AG04449 (cell line): ENCODE results near the gene PIK3R1.

Source experiments
- CTCF ChIA-PET: fragments of 350-600 bp; formaldehyde crosslinking; extraction: SDS; loops from one replicate; lab custom pipeline; 2021; ENCODE audit warnings: antibody characterized with exemption; lab: Yijun Ruan, JAX
- POLR2A ChIA-PET: fragments of 400-600, 350-600 bp; formaldehyde crosslinking; extraction: SDS; loops from one replicate; lab custom pipeline; 2020; ENCODE audit warnings: antibody characterized with exemption, inconsistent platforms; lab: Yijun Ruan, JAX
- DNase-seq: peaks from one replicate; pipeline ENCODE4 v3.0.0-alpha.2; 2010; ENCODE audit warnings: low read depth, low spot score
- H3K4me3 ChIP-seq: 2 replicates; pipeline ENCODE4 v1.5.1; 2011; ENCODE audit warnings: low read depth, mild to moderate bottlenecking, control low read depth, low read length
- CTCF ChIP-seq: IDR thresholded peaks from one replicate; pipeline ENCODE4 v1.5.1; 2011; ENCODE audit warnings: mild to moderate bottlenecking, moderate library complexity, low read length, control low read depth, inconsistent platforms; ENCODE audit not compliant: insufficient read depth; ENCODE audit errors: missing control alignments

Gene PIK3R1

GRCh38 chr5:68273717-68274409, 58.3 kb downstream of the PIK3R1 start:
- TF ChIP-seq CTCF = no peak
- POLR2A ChIA-PET = interaction anchor here (0.6 kb wide), 1 partner anchor 12 kb away, joined by 3 read pairs; no protein-coding TSS in a partner anchor

GRCh38 chr5:68274847-68275651, 59.5 kb downstream of the PIK3R1 start:
- ChIA-PET POLR2A (no interaction called here), CTCF (interaction anchor here (1.5 kb wide), 1 partner anchor 768 kb away, joined by 3 read pairs; no protein-coding TSS in a partner anchor)
- no peak for DNase-seq
- no peak for TF ChIP-seq CTCF
- no peak overlapping the region for H3K4me3 ChIP-seq

More at GRCh38 chr5:68273717-68274409, 58.3 kb downstream of the PIK3R1 start:
- DNase-seq = no peak
- no peak overlapping the region for H3K4me3 ChIP-seq
- CTCF ChIA-PET = interaction anchor here (1.2 to 4.3 kb wide), 3 partner anchors 12 to 1028 kb away, joined by 3 to 37 read pairs (median 3); no protein-coding TSS in a partner anchor

- H3K4me3 ChIP-seq = no peak overlapping the region
- ChIA-PET CTCF (interaction anchor here (1.1 to 1.8 kb wide), 3 partner anchors 8 to 766 kb away, joined by 3 to 8 read pairs (median 4); no protein-coding TSS in a partner anchor), POLR2A (no interaction called here)
- DNase-seq = no peak
- no peak for TF ChIP-seq CTCF
These were observed 61.2 kb downstream of the PIK3R1 start for GRCh38 chr5:68276740-68277139.

GRCh38 chr5:68277431-68277830, 61.9 kb downstream of the PIK3R1 start:
- TF ChIP-seq CTCF = no peak
- POLR2A ChIA-PET = no interaction called here
- no peak overlapping the region for H3K4me3 ChIP-seq
- no peak for DNase-seq
- CTCF ChIA-PET = interaction anchor here (1.0 to 1.8 kb wide), 2 partner anchors 9 kb away, joined by 4 to 8 read pairs; no protein-coding TSS in a partner anchor

- no peak for TF ChIP-seq CTCF
- no peak for DNase-seq
- no peak overlapping the region for H3K4me3 ChIP-seq
- POLR2A ChIA-PET = no interaction called here
- CTCF ChIA-PET = interaction anchor here (0.6 to 1.1 kb wide), 3 partner anchors 13 to 764 kb away, joined by 3 to 4 read pairs (median 4); no protein-coding TSS in a partner anchor
These were observed 64.4 kb downstream of the PIK3R1 start for GRCh38 chr5:68279984-68280383.

GRCh38 chr5:68282001-68282400, 66.4 kb downstream of the PIK3R1 start:
- POLR2A ChIA-PET = no interaction called here
- H3K4me3 ChIP-seq = no peak overlapping the region
- CTCF ChIA-PET = interaction anchor here (1.0 to 1.6 kb wide), 5 partner anchors 10 to 767 kb away, joined by 3 to 4 read pairs (median 3); no protein-coding TSS in a partner anchor
- DNase-seq = no peak
- TF ChIP-seq CTCF = no peak
